PC-9 (cell line): Measurements from ENCODE around the gene GET3. TPM values are rescaled to one million over a fixed set of nuclear protein-coding genes. Genes with fewer than 3 reads are reported as not detected.

Experiments
- BruUV-seq: library from RNA; stranded (reverse); fragments of 400-500 nt; replicated peaks from 2 replicates; lab custom pipeline; 2021; lab: Mats Ljungman, UMichigan
- CTCF ChIA-PET: fragments of 300-600 bp; sonication (Branson Sonifier 250); formaldehyde crosslinking; loops from one replicate; lab custom pipeline; 2022; ENCODE audit warnings: antibody characterized with exemption; lab: Charles Lee
- POLR2A ChIA-PET: fragments of 300-600 bp; sonication (Branson Sonifier 250); formaldehyde crosslinking; loops from one replicate; lab custom pipeline; 2022; ENCODE audit warnings: antibody characterized with exemption; ENCODE audit not compliant: unreplicated experiment; lab: Charles Lee
- DNase-seq, 2 experiments: peaks; one replicate each; pipeline versions ENCODE4 v3.0.0 to v3.0.0-alpha.2; 2015 to 2022; ENCODE audit warnings: mixed read lengths in 1 of 2
- H2AFZ ChIP-seq: fragments of 200-600 bp; sonication (generic); 2 replicates; pipeline ENCODE4 v1.8.1; 2017; ENCODE audit warnings: antibody characterized with exemption
- H3F3A ChIP-seq: fragments of 200-600 bp; sonication (generic); 2 replicates; pipeline ENCODE4 v1.8.1; 2017; ENCODE audit warnings: antibody characterized with exemption, mild to moderate bottlenecking, low read depth; ENCODE audit not compliant: insufficient read depth
- H3K27ac ChIP-seq: fragments of 200-600 bp; sonication (generic); 2 replicates; pipeline ENCODE4 v1.6.1; 2016; ENCODE audit warnings: mixed run types
- H3K27me3 ChIP-seq: fragments of 200-600 bp; sonication (generic); 2 replicates; pipeline ENCODE4 v1.6.1; 2016; ENCODE audit warnings: low read depth, mixed run types; ENCODE audit not compliant: insufficient read depth
- H3K36me3 ChIP-seq: fragments of 200-600 bp; sonication (generic); 2 replicates; pipeline ENCODE4 v1.6.1; 2016; ENCODE audit warnings: low read depth, mixed run types
- H3K4me1 ChIP-seq: fragments of 200-600 bp; sonication (generic); replicated peaks from 2 replicates; pipeline ENCODE4 v1.6.1; 2016; ENCODE audit warnings: mixed run types; ENCODE audit not compliant: insufficient read depth
- H3K4me2 ChIP-seq: fragments of 200-600 bp; sonication (generic); 2 replicates; pipeline ENCODE4 v1.6.1; 2017; ENCODE audit warnings: mixed run types
- H3K4me3 ChIP-seq: fragments of 200-600 bp; sonication (generic); 2 replicates; pipeline ENCODE4 v1.6.1; 2016; ENCODE audit warnings: mixed run types
- H3K79me2 ChIP-seq: fragments of 200-600 bp; sonication (generic); 2 replicates; pipeline ENCODE4 v1.6.1; 2017; ENCODE audit warnings: low read depth, mixed run types
- H3K9me2 ChIP-seq: fragments of 200-600 bp; sonication (generic); 2 replicates; pipeline ENCODE4 v1.8.1; 2017; ENCODE audit warnings: mild to moderate bottlenecking; ENCODE audit not compliant: insufficient read depth
- H3K9me3 ChIP-seq: fragments of 200-600 bp; sonication (generic); 2 replicates; pipeline ENCODE4 v1.8.1; 2016; ENCODE audit warnings: low read depth; ENCODE audit not compliant: insufficient read depth
- H4K20me1 ChIP-seq: fragments of 200-600 bp; sonication (generic); 2 replicates; pipeline ENCODE4 v1.8.1; 2017; ENCODE audit not compliant: insufficient read depth
- CTCF ChIP-seq: fragments of 200-600 bp; sonication (generic); conservative IDR thresholded peaks from 2 replicates; pipeline ENCODE4 v1.6.1; 2017; ENCODE audit warnings: mixed run types, antibody characterized with exemption, mild to moderate bottlenecking, moderate library complexity
- EZH2 ChIP-seq: fragments of 200-600 bp; sonication (generic); IDR thresholded peaks from 2 replicates; pipeline ENCODE4 v1.8.0; 2017; ENCODE audit warnings: antibody characterized with exemption, low read depth
- intact Hi-C: fragments of 100-400 bp; cut with micrococcal nuclease; formaldehyde crosslinking; loops from one replicate; pipeline ENCODE4 v1.10.0; 2022; ENCODE audit not compliant: unreplicated experiment
- total RNA-seq: library from RNA; stranded (reverse); gene quantifications from 2 replicates; pipeline ENCODE4 v1.2.3, GENCODE V29; 2021

GET3 gene
- total RNA-seq, 1 experiment from 2014 or later = 81.9 TPM

- no peaks in the 10 kb centered on the region for H3K9me2 ChIP-seq
These were observed 11.2 kb downstream of the GET3 start for GRCh38 chr19:12748489-12748888.

GRCh38 chr19:12749938-12750521, 12.7 kb downstream of the GET3 start:
- Histone ChIP-seq H3K79me2 (no peaks in the 10 kb centered on the region), H3K36me3 (peaks cover 17% of the 10 kb centered on the region), H3K9me2 (no peaks in the 10 kb centered on the region), H3K4me2 (no peak overlapping the region), H3K4me1 (peaks cover 6% of the 10 kb centered on the region), H3K9me3 (no peaks in the 10 kb centered on the region), H2AFZ (no peak overlapping the region), H3K27ac (no peak overlapping the region), H3K4me3 (no peak overlapping the region), H3F3A (peaks cover 18% of the 10 kb centered on the region), H4K20me1 (peaks cover 4% of the 10 kb centered on the region; the same call in 1 of the 2 replicates), H3K27me3 (peaks cover 18% of the 10 kb centered on the region)
- ChIA-PET POLR2A (no interaction called here), CTCF (interaction anchor here (0.6 kb wide), 2 partner anchors 15 to 123 kb away, joined by 3 to 7 read pairs; no protein-coding TSS in a partner anchor)
- no peak for DNase-seq
- no TSS peak for BruUV-seq
- intact Hi-C loops = no loop called here
- TF ChIP-seq EZH2 = no peak

More at GRCh38 chr19:12748489-12748888, 11.2 kb downstream of the GET3 start:
- TF ChIP-seq EZH2 (no peak), CTCF (no peak)
- Histone ChIP-seq H3K79me2 (no peaks in the 10 kb centered on the region), H3K4me3 (no peak overlapping the region), H3K4me1 (peaks cover 15% of the 10 kb centered on the region), H3F3A (peaks cover 29% of the 10 kb centered on the region), H3K27ac (no peak overlapping the region), H4K20me1 (peaks cover 4% of the 10 kb centered on the region; the same call in 1 of the 2 replicates), H3K4me2 (no peak overlapping the region), H3K36me3 (peaks cover 17% of the 10 kb centered on the region), H2AFZ (no peak overlapping the region), H3K9me3 (no peaks in the 10 kb centered on the region), H3K27me3 (peaks cover 18% of the 10 kb centered on the region)
- ChIA-PET CTCF (no interaction called here), POLR2A (no interaction called here)
- DNase-seq = no peak
- intact Hi-C loops = no loop called here
- no TSS peak for BruUV-seq

GRCh38 chr19:12750851-12751250, 13.6 kb downstream of the GET3 start:
- no peaks in the 10 kb centered on the region for H3K4me1 ChIP-seq
- BruUV-seq = no TSS peak
- H3K79me2 ChIP-seq = no peaks in the 10 kb centered on the region
- H3K27me3 ChIP-seq = peaks cover 18% of the 10 kb centered on the region
- ChIA-PET CTCF (no interaction called here), POLR2A (no interaction called here)
- H3F3A ChIP-seq = peaks cover 18% of the 10 kb centered on the region
- no peaks in the 10 kb centered on the region for H3K9me3 ChIP-seq
- peaks cover 4% of the 10 kb centered on the region; the same call in 1 of the 2 replicates for H4K20me1 ChIP-seq
- H3K36me3 ChIP-seq = peaks cover 16% of the 10 kb centered on the region
- TF ChIP-seq EZH2 (no peak), CTCF (no peak)
- no peak overlapping the region for H3K27ac ChIP-seq
- no peaks in the 10 kb centered on the region for H3K9me2 ChIP-seq
- intact Hi-C loops = no loop called here
- DNase-seq = no peak
- no peak overlapping the region for H3K4me2 ChIP-seq
- no peak overlapping the region for H3K4me3 ChIP-seq
- H2AFZ ChIP-seq = no peak overlapping the region
